Measurements from ENCODE around the gene CAMK2D. TPM values are rescaled to one million over a fixed set of nuclear protein-coding genes. Genes with fewer than 3 reads are reported as not detected.

CAMK2D gene
- total RNA-seq, 1 experiment from 2014 or later, result 29.5 TPM

- DNase-seq (ENCODE audit: low read depth, low spot score), result no peak
Measured at GRCh38 chr4:113769744-113770143, 8.2 kb upstream of the CAMK2D start.

GRCh38 chr4:113768952-113769351, 7.4 kb upstream of the CAMK2D start:
- no peaks in the 10 kb centered on the region for H3K36me3 ChIP-seq (ENCODE audit: control insufficient read depth, insufficient read depth, low read length)
- in situ Hi-C loops (cut with HindIII; ENCODE audit: low pct_unique_long_range_greater_than_20kb, low sequenced_read_pairs), result no loop called here
- no peak for DNase-seq (ENCODE audit: low read depth, low spot score)
- ChIA-PET POLR2A (interaction anchor here (0.6 kb wide), 1 partner anchor 80 kb away, joined by 3 read pairs; no protein-coding TSS in a partner anchor), CTCF (no interaction called here)
- no peaks in the 10 kb centered on the region for H3K27me3 ChIP-seq (ENCODE audit: control insufficient read depth, insufficient read depth, low read length)
- H3K9me3 ChIP-seq (ENCODE audit: control insufficient read depth, insufficient read depth, low read depth, low read length), result no peaks in the 10 kb centered on the region
- TF ChIP-seq REST (IDR thresholded peaks at IDR 0.05; ENCODE audit: insufficient read depth in 1 of 2, low read depth in 2 of 2, low read length in 1 of 2) (no peak), CTCF (IDR thresholded peaks at IDR 0.05) (no peak)
- BruUV-seq (replicated peaks), result no TSS peak
- no peak overlapping the region for H3K4me3 ChIP-seq (ENCODE audit: low read depth in 2 of 2, low read length in 2 of 2)
- no peaks in the 10 kb centered on the region; the same call in 1 of the 2 replicates for H3K4me1 ChIP-seq (ENCODE audit: control insufficient read depth, insufficient read depth, low read length)
- H3K27ac ChIP-seq (ENCODE audit: low read length), result no peak overlapping the region
- intact Hi-C loops (cut with micrococcal nuclease; ENCODE audit: unreplicated experiment), result no loop called here
- ATAC-seq, result no peak

More at GRCh38 chr4:113769744-113770143, 8.2 kb upstream of the CAMK2D start:
- no peaks in the 10 kb centered on the region; the same call in 1 of the 2 replicates for H3K4me1 ChIP-seq (ENCODE audit: control insufficient read depth, insufficient read depth, low read length)
- H3K4me3 ChIP-seq (ENCODE audit: low read depth in 2 of 2, low read length in 2 of 2), result no peak overlapping the region
- BruUV-seq (replicated peaks), result no TSS peak
- in situ Hi-C loops (cut with HindIII; ENCODE audit: low pct_unique_long_range_greater_than_20kb, low sequenced_read_pairs) (no loop called here), intact Hi-C loops (cut with micrococcal nuclease; ENCODE audit: unreplicated experiment) (no loop called here)
- TF ChIP-seq TCF7L2 (IDR thresholded peaks at IDR 0.05; ENCODE audit: low read depth, low read length) (no peak), CTCF (IDR thresholded peaks at IDR 0.05) (no peak), REST (IDR thresholded peaks at IDR 0.05; ENCODE audit: insufficient read depth in 1 of 2, low read depth in 2 of 2, low read length in 1 of 2) (no peak), SIN3A (IDR thresholded peaks at IDR 0.05; ENCODE audit: borderline replicate concordance, insufficient read depth, low read depth, low read length) (no peak), POLR2AphosphoS5 (IDR thresholded peaks at IDR 0.05; ENCODE audit: low read depth, low read length) (no peak)
- H3K9me3 ChIP-seq (ENCODE audit: control insufficient read depth, insufficient read depth, low read depth, low read length), result no peaks in the 10 kb centered on the region
- ATAC-seq, result no peak
- H3K27me3 ChIP-seq (ENCODE audit: control insufficient read depth, insufficient read depth, low read length), result no peaks in the 10 kb centered on the region
- ChIA-PET CTCF (no interaction called here), POLR2A (no interaction called here)
- H3K27ac ChIP-seq (ENCODE audit: low read length), result no peak overlapping the region
- H3K36me3 ChIP-seq (ENCODE audit: control insufficient read depth, insufficient read depth, low read length), result no peaks in the 10 kb centered on the region
